Right lobe of liver (tissue), 6 donors: ENCODE data around the gene NAGS. TPM values are rescaled to one million over a fixed set of nuclear protein-coding genes. Genes with fewer than 3 reads are reported as not detected.
A peak's percentile ranks its signal among the peaks of the same experiment; 100 is the strongest.
"Not testable (repeated sequence)": the region's sequence is repeated elsewhere in the genome, so short reads cannot be mapped to it uniquely, and the experiment has no call there.

Source experiments
- ATAC-seq, 4 donors: fragments of 200-7000 bp; cut with Tn5 transposase; one replicate each; pipeline ENCODE4 v1.9.1; 2020; ENCODE audit warnings: mild to moderate bottlenecking in 4 of 4, moderate library complexity in 4 of 4
- DNase-seq, 3 donors: peaks; one replicate each; pipeline ENCODE4 v3.0.0-alpha.2; 2020
- H3K27ac ChIP-seq, 3 donors: fragments of 200-600 bp; one replicate each; pipeline ENCODE4 v1.8.0; 2022
- H3K27me3 ChIP-seq, 2 donors: fragments of 200-600 bp; one replicate each; pipeline ENCODE4 v1.8.0; 2022
- H3K36me3 ChIP-seq, 4 donors: fragments of 200-600 bp; sonication (generic) in 1 of 4; one replicate each; pipeline versions ENCODE4 v1.5.1 to v1.8.0; 2017 to 2022; ENCODE audit warnings: control low read depth in 1 of 4
- H3K4me1 ChIP-seq, 4 donors: fragments of 200-600 bp; sonication (generic) in 1 of 4; one replicate each; pipeline versions ENCODE4 v1.5.1 to v1.8.0; 2017 to 2022; ENCODE audit warnings: control low read depth in 1 of 4
- H3K4me3 ChIP-seq, 3 donors: fragments of 200-600 bp; one replicate each; pipeline ENCODE4 v1.8.0; 2022
- H3K9me3 ChIP-seq, 4 donors: fragments of 200-600 bp; sonication (generic) in 1 of 4; one replicate each; pipeline versions ENCODE4 v1.5.1 to v1.8.0; 2017 to 2022; ENCODE audit warnings: control low read depth in 1 of 4
- CTCF ChIP-seq, 4 donors: fragments of 200-600 bp in 3 of 4; fragments of 450-650 bp in 1 of 4; IDR thresholded peaks; one replicate each; pipeline versions ENCODE4 v1.5.1 to v1.8.0; 2016 to 2022; ENCODE audit warnings: antibody characterized with exemption in 4 of 4, mild to moderate bottlenecking in 2 of 4
- POLR2A ChIP-seq: fragments of 450-650 bp; IDR thresholded peaks from one replicate; pipeline ENCODE4 v1.6.1; 2017; ENCODE audit warnings: antibody characterized with exemption, mild to moderate bottlenecking
- WGBS: methylation state at CpG from one replicate; pipeline ENCODE4 v1.1.6; 2018; ENCODE audit warnings: low coverage, low lambda C conversion rate; ENCODE audit not compliant: insufficient coverage; ENCODE audit errors: missing lambda C conversion rate; 5-methylcytosine and 5-hydroxymethylcytosine counted together
- intact Hi-C, 2 donors: fragments of 100-400 bp; cut with DNase I; formaldehyde crosslinking; loops; one replicate each; pipeline versions ENCODE4 v1.11.2 to v1.14.1; 2022
- long read RNA-seq: library from polyadenylated mRNA; unstranded; transcript quantifications from one replicate; pipeline ENCODE4 v2.0.0, GENCODE V29; 2019
- total RNA-seq, 6 experiments: library from RNA; depleted of rRNA in 2 of 6; stranded (reverse); fragments of >200 nt in 2 of 6; fragmentation: NEBNext Ultra II Directional in 3 of 6; extraction: Animal tissue kit (Norgen Biotek cat#: 25700) in 3 of 6; gene quantifications; one replicate each; pipeline versions ENCODE4 v1.1.0 to v1.2.4, GENCODE V29; 2016 to 2023
- donor health status: DM: no; HTN: yes; CAD: no.
- donor health status: DM: no; HTN: no; CAD: no.
- donor health status: DM: no; HTN: no; CAD: no.
- donor health status: DM: no; HTN: yes; CAD: no.
- donor health status: DM: no; HTN: yes; CAD: no.

The NAGS gene, protein sequence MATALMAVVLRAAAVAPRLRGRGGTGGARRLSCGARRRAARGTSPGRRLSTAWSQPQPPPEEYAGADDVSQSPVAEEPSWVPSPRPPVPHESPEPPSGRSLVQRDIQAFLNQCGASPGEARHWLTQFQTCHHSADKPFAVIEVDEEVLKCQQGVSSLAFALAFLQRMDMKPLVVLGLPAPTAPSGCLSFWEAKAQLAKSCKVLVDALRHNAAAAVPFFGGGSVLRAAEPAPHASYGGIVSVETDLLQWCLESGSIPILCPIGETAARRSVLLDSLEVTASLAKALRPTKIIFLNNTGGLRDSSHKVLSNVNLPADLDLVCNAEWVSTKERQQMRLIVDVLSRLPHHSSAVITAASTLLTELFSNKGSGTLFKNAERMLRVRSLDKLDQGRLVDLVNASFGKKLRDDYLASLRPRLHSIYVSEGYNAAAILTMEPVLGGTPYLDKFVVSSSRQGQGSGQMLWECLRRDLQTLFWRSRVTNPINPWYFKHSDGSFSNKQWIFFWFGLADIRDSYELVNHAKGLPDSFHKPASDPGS
- total RNA-seq = 10 to 100 TPM; 12.1 to 56.2 (median 45.6) TPM
- long read RNA-seq, partial matches to known transcripts = 5 of 6 reads
- long read RNA-seq, other reads (novel, unspliced or antisense) = 0 of 6 reads

GRCh38 chr17:44004077-44004760 is at the start of gene NAGS:
TSS of gene NAGS (plus strand) at chr17:44004622. CDS start at chr17:44004664, 42 bp downstream.
- H3K4me3 ChIP-seq = peak within 1 kb of the TSS; percentile 53 to 85 (median 83)
- no peaks in the 10 kb centered on the region for H3K27me3 ChIP-seq
- H3K36me3 ChIP-seq = peaks cover 0 to 34% (median 10%) of the 10 kb centered on the region in 4 donors
- no peaks in the 10 kb centered on the region for H3K9me3 ChIP-seq
- peaks cover 2 to 60% (median 31%) of the 10 kb centered on the region in 4 donors for H3K4me1 ChIP-seq
- ATAC-seq = peak; percentile 46 to 67 (median 60)
- 6% methylated on average over 11 of the region's 25 CpGs for WGBS
- intact Hi-C loops = no loop called here
- peak within 1 kb of the TSS; percentile 54 to 95 (median 95) for H3K27ac ChIP-seq
- TF ChIP-seq POLR2A = peak; percentile 70
- TF ChIP-seq CTCF (IDR thresholded peaks at IDR 0.05) = no peak
- peak; percentile 84 to 96 (median 95) for DNase-seq

GRCh38 chr17:43956222-43956621 is 48.2 kb upstream of the NAGS start:
- ATAC-seq (no peak), DNase-seq (no peak)
- H3K4me3 ChIP-seq = no peak overlapping the region
- H3K9me3 ChIP-seq = no peaks in the 10 kb centered on the region
- H3K36me3 ChIP-seq = no peaks in the 10 kb centered on the region
- peaks cover 0 to 6% of the 10 kb centered on the region in 2 donors for H3K27me3 ChIP-seq
- intact Hi-C loops = no loop called here
- H3K4me1 ChIP-seq = no peaks in the 10 kb centered on the region
- 89% methylated on average over 1 of the region's 8 CpGs for WGBS
- no peak overlapping the region for H3K27ac ChIP-seq
- TF ChIP-seq POLR2A (no peak), CTCF (IDR thresholded peaks at IDR 0.05) (no peak)

DNA sequence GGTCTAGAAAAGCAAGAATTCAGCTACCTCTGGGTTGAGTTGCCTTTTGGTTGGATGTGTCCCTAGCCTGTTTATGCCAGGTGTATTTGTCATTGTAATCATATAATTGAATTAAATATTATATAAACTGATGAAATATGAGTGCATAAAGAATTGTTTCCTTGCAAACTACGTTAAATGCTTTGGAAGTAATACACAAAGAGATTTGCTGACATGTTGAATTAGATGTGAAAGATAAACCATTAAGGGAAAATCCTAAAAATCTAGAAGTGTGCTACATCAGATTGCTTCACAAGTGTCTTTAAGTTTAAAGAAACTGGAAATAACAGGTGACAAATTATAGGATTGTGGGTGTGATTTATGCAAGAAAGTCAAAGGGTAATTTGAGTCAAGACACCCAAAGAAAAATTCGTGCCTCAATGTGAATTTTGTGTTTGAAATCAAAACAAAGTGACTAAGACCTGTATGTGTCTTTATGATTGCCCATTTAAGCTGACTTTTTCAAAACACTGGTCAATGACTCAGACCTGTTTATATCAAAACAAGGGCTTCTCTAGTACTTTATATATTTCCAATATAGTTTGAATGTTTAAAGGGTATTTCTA is 45.6 kb upstream of the NAGS start:
- Histone ChIP-seq H3K27ac (no peak overlapping the region), H3K4me3 (no peak overlapping the region), H3K4me1 (no peaks in the 10 kb centered on the region), H3K27me3 (no peaks in the 10 kb centered on the region), H3K9me3 (no peaks in the 10 kb centered on the region), H3K36me3 (no peaks in the 10 kb centered on the region)
- ATAC-seq (no peak), DNase-seq (no peak)
- WGBS = 52% methylated on average over 2 of the region's 2 CpGs
- no peak for TF ChIP-seq POLR2A
- TF ChIP-seq CTCF (IDR thresholded peaks at IDR 0.05) = no peak
- intact Hi-C loops = no loop called here

DNA sequence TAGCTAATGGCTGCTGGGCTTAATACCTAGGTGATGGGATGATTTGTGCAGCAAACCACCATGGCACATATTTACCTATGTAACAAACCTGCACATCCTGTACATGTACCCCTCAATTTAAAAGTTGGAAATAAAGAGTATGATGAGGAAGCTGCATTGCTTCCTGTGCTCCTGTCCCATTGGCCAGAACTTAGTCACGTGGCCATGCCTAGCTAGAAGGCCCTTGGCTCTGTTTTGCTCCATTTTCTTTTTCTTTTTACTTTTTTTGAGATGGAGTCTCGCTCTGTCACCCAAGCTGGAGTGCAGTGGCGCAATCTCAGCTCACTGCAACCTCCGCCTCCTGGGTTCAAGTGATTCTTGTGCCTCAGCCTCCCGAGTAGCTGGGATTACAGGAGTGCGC is 43.1 kb upstream of the NAGS start:
- DNase-seq, H3K9me3 ChIP-seq, ATAC-seq, H3K4me3 ChIP-seq, H3K27ac ChIP-seq, H3K27me3 ChIP-seq, intact Hi-C loops, H3K4me1 ChIP-seq, H3K36me3 ChIP-seq: not testable (repeated sequence)
- WGBS = 95% methylated on average over 4 of the region's 6 CpGs
